Esophagus muscularis mucosa (tissue), 4 donors: ENCODE measurements around the gene DNAJA1.

Experiments
- CTCF ChIP-seq, 3 experiments: fragments of 200-600 bp in 2 of 3; fragments of 450-650 bp in 1 of 3; sonication (generic) in 2 of 3; IDR thresholded peaks; one replicate each; pipeline ENCODE4 v1.5.1; 2017 to 2019; ENCODE audit warnings: antibody characterized with exemption in 3 of 3, mild to moderate bottlenecking in 2 of 3, moderate library complexity in 1 of 3
- EP300 ChIP-seq: sonication (generic); formaldehyde crosslinking; IDR thresholded peaks from one replicate; pipeline ENCODE4 v1.6.1; 2017; ENCODE audit warnings: antibody characterized with exemption
- POLR2A ChIP-seq: fragments of 450-650 bp; IDR thresholded peaks from one replicate; pipeline ENCODE4 v1.6.1; 2017; ENCODE audit warnings: antibody characterized with exemption, moderate library complexity, mild to moderate bottlenecking, low read depth
- POLR2AphosphoS5 ChIP-seq, 2 donors: sonication (generic); formaldehyde crosslinking; IDR thresholded peaks; one replicate each; pipeline ENCODE4 v1.6.1; 2017; ENCODE audit warnings: antibody characterized with exemption in 2 of 2

- TF ChIP-seq CTCF (IDR thresholded peaks at IDR 0.05) = no peak
- no peak for TF ChIP-seq POLR2A
- no peak for TF ChIP-seq POLR2AphosphoS5 (IDR thresholded peaks at IDR 0.05)
- no peak for TF ChIP-seq EP300
Measured at GRCh38 chr9:33048054-33048465, 23.0 kb downstream of the DNAJA1 start.
